WTC11 (cell line): Measurements from ENCODE around the gene GFY. TPM values are rescaled to one million over a fixed set of nuclear protein-coding genes. Genes with fewer than 3 reads are reported as not detected.

Experiments
- ATAC-seq: fragments of 200-7000 bp; cut with Tn5 transposase; 2 replicates; pipeline ENCODE4 v1.10.0; 2021; ENCODE audit warnings: mild to moderate bottlenecking, moderate library complexity
- CTCF ChIA-PET: fragments of 300-600 bp; sonication (Branson Sonifier 250); formaldehyde crosslinking; loops from one replicate; lab custom pipeline; 2021; ENCODE audit warnings: antibody characterized with exemption; lab: Charles Lee
- POLR2A ChIA-PET: fragments of 350-600 bp; sonication (Branson Sonifier 250); formaldehyde crosslinking; loops from one replicate; lab custom pipeline; 2021; ENCODE audit warnings: antibody characterized with exemption; lab: Charles Lee
- DNase-seq: peaks from one replicate; pipeline ENCODE4 v3.0.0; 2021; ENCODE audit warnings: low spot score
- H3K27ac Mint-ChIP-seq: 2 replicates; pipeline ENCODE4 v1.8.0; 2021; ENCODE audit warnings: mixed read lengths
- H3K27me3 Mint-ChIP-seq: 2 replicates; pipeline ENCODE4 v1.8.0; 2021; ENCODE audit warnings: low read depth, mild to moderate bottlenecking, moderate library complexity, mixed read lengths
- H3K36me3 Mint-ChIP-seq: 2 replicates; pipeline ENCODE4 v1.8.0; 2021; ENCODE audit warnings: mixed read lengths
- H3K4me1 Mint-ChIP-seq: 2 replicates; pipeline ENCODE4 v1.8.0; 2022; ENCODE audit warnings: mixed read lengths
- H3K4me3 Mint-ChIP-seq: 2 replicates; pipeline ENCODE4 v1.8.0; 2021; ENCODE audit warnings: mild to moderate bottlenecking, moderate library complexity, mixed read lengths
- H3K9me3 Mint-ChIP-seq: 2 replicates; pipeline ENCODE4 v1.8.0; 2021; ENCODE audit warnings: mixed read lengths
- FOXK1 ChIP-seq: sonication (generic); formaldehyde crosslinking; IDR thresholded peaks from 2 replicates; pipeline ENCODE4 v1.8.0; 2022; ENCODE audit warnings: mild to moderate bottlenecking, moderate library complexity, missing genetic modification reagents
- PREB ChIP-seq: sonication (generic); formaldehyde crosslinking; IDR thresholded peaks from 2 replicates; pipeline ENCODE4 v1.8.1; 2022; ENCODE audit warnings: mild to moderate bottlenecking, missing genetic modification reagents, moderate library complexity, borderline replicate concordance
- PRRX2 ChIP-seq: fragments of 250-450 bp; sonication (Bioruptor Pico); IDR thresholded peaks from 2 replicates; pipeline ENCODE4 v1.8.0; 2021; ENCODE audit warnings: mild to moderate bottlenecking
- RELA ChIP-seq: sonication (generic); formaldehyde crosslinking; IDR thresholded peaks from 2 replicates; pipeline ENCODE4 v1.8.1; 2022; ENCODE audit warnings: missing genetic modification reagents, mild to moderate bottlenecking, borderline replicate concordance
- SMAD3 ChIP-seq: sonication (generic); formaldehyde crosslinking; IDR thresholded peaks from 2 replicates; pipeline ENCODE4 v1.8.0; 2022; ENCODE audit warnings: missing genetic modification reagents, mild to moderate bottlenecking, borderline replicate concordance
- TEAD4 ChIP-seq: sonication (generic); formaldehyde crosslinking; IDR thresholded peaks from 2 replicates; pipeline ENCODE4 v1.8.0; 2022; ENCODE audit warnings: mild to moderate bottlenecking, missing genetic modification reagents
- USF2 ChIP-seq: sonication (generic); formaldehyde crosslinking; IDR thresholded peaks from 2 replicates; pipeline ENCODE4 v1.8.1; 2023; ENCODE audit warnings: mild to moderate bottlenecking, missing genetic modification reagents, moderate library complexity
- ZNF425 ChIP-seq: fragments of 250-450 bp; sonication (Bioruptor Pico); conservative IDR thresholded peaks from 2 replicates; pipeline ENCODE4 v1.9.0; 2021; ENCODE audit warnings: mild to moderate bottlenecking
- ZNF512 ChIP-seq: sonication (generic); formaldehyde crosslinking; IDR thresholded peaks from 2 replicates; pipeline ENCODE4 v1.8.1; 2022; ENCODE audit warnings: missing genetic modification reagents, borderline replicate concordance
- ZNF671 ChIP-seq: fragments of 250-450 bp; sonication (Bioruptor Pico); IDR thresholded peaks from 2 replicates; pipeline ENCODE4 v1.8.0; 2021; ENCODE audit warnings: mild to moderate bottlenecking
- ZSCAN18 ChIP-seq: fragments of 250-450 bp; sonication (Bioruptor Pico); IDR thresholded peaks from 2 replicates; pipeline ENCODE4 v2.1.2; 2022; ENCODE audit warnings: mild to moderate bottlenecking, moderate library complexity
- total RNA-seq: library from RNA; stranded (reverse); gene quantifications from 3 replicates; pipeline ENCODE4 v1.2.3, GENCODE V29; 2021

GFY gene
- total RNA-seq, 1 experiment from 2014 or later = 0.87 TPM

- H3K27ac Mint-ChIP-seq = no peak overlapping the region
Measured at GRCh38 chr19:49430172-49430677, 5.0 kb downstream of the GFY start.

More at GRCh38 chr19:49430172-49430677, 5.0 kb downstream of the GFY start:
- no peak for DNase-seq
- Mint-ChIP-seq H3K4me3 (no peak overlapping the region), H3K27me3 (peaks cover 98% of the 10 kb centered on the region), H3K4me1 (peaks cover 59% of the 10 kb centered on the region), H3K9me3 (peaks cover 7% of the 10 kb centered on the region; the same call in 1 of the 2 replicates), H3K36me3 (peaks cover 3% of the 10 kb centered on the region; the same call in 1 of the 2 replicates)
- ChIA-PET CTCF (interaction anchor here (1.9 to 2.3 kb wide), 2 partner anchors 12 to 38 kb away, joined by 10 to 11 read pairs; partner anchors contain the start of gene SLC17A7), POLR2A (interaction anchor here (0.6 kb wide), 1 partner anchor 647 kb away, joined by 3 read pairs; no protein-coding TSS in a partner anchor)
- TF ChIP-seq FOXK1 = no peak
- no peak for TF ChIP-seq PRRX2 (CRISPR knock-in tag)
- TF ChIP-seq ZNF425 (CRISPR knock-in tag) = no peak
- TF ChIP-seq TEAD4 (CRISPR knock-in tag) = no peak
- TF ChIP-seq ZNF671 (CRISPR knock-in tag) = no peak
- no peak for TF ChIP-seq RELA (CRISPR knock-in tag)
- TF ChIP-seq ZNF512 (CRISPR knock-in tag) = no peak
- TF ChIP-seq ZSCAN18 (CRISPR knock-in tag) = no peak
- TF ChIP-seq USF2 (CRISPR knock-in tag) = no peak
- TF ChIP-seq PREB (CRISPR knock-in tag) = no peak
- TF ChIP-seq SMAD3 (CRISPR knock-in tag) = no peak
- TF ChIP-seq, all 79 proteins: peak for 0
- ATAC-seq = no peak
